NCI-H187 treated with DMSO at 0.1 percent for 48 hours (cell line): ENCODE data around the gene CDS1.
"Not testable (repeated sequence)": the region's sequence is repeated elsewhere in the genome, so short reads cannot be mapped to it uniquely, and the experiment has no call there.

Source experiments
- DNase-seq: peaks from one replicate; lab custom pipeline; 2025; lab: John Stamatoyannopoulos, UW

Gene CDS1

GRCh38 chr4:84582988-84583875 lies at the start of gene CDS1:
TSS of gene CDS1 (plus strand) at chr4:84583127. CDS start at chr4:84583402, 275 bp downstream.
- DNase-seq, result peak; percentile 75

DNA sequence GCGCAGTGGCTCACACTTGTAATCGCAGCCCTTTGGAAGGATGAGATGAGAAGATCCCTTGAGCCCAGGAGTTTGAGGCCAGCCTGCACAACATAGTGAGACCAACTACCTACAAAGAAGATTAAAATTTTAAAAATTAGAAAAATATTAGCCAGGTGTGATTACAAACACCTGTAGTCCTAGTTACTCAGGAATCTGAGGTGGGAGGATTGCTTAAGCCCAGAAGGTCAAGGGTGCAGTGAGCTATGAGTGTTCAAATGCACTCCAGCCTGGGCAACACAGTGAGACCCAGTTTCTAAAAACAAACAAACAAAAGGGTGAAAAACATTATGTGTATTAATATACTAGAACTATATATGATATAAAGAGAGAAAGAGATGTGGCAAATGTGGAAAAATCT lies 47.0 kb upstream of the CDS1 start:
- DNase-seq, result no peak

DNA sequence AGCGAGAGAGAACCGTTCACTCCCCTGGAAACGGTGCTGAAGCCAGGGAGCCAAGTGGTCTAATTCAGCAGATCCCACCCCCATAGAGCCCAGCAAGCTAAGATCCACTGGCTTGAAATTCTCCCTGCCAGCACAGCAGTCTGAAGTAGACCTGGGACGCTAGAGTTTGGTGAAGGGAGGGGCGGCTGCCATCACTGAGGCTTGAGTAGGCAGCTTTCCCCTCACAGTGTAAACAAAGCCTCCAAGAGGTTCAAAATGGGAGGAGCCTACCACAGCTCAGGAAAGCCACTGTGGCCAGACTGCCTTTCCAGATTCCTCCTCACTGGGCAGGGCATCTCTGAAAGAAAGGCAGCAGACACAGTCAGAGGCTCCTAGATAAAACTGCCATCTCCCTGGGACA lies 37.8 kb upstream of the CDS1 start:
- DNase-seq, result no peak

DNA sequence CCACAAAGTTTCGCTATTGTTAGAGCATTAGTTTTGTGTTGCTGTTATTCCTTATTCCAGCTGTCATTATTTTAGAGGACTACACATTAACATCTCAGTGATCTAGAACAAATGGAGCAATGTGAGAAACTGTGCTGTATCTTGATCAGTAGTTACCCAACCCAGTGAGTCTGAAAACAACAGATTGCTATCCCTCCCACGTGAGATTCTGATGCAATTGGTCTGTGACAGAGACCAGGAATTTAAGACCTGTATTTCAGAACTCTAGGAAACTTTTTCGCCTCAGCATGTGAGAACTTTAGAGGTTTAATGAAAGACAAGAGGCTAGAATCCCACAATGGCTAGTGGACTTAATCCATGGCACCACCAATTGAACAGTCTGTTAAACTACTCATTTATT lies 35.7 kb upstream of the CDS1 start:
- DNase-seq, result no peak

DNA sequence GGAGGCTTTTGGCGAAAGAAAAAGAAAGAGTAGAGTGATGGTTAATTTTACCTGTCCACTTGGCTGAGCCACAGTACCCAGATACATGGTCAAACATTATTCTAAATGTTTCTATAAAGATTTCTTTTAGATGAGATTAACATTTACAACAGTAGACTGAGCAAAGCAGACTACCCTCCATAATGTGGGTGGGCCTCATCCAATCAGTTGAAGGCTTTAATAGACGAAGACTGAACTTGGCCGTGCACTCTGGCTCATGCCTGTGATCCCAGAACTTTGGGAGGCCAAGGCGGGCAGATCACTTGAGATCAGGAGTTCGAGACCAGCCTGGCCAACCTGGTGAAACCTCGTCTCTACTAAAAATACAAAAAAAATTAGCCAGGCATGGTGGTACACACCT lies 33.7 kb upstream of the CDS1 start:
- DNase-seq, result not testable (repeated sequence)

- DNase-seq, result no peak
Observed at GRCh38 chr4:84562156-84562555, 20.8 kb upstream of the CDS1 start.

DNA sequence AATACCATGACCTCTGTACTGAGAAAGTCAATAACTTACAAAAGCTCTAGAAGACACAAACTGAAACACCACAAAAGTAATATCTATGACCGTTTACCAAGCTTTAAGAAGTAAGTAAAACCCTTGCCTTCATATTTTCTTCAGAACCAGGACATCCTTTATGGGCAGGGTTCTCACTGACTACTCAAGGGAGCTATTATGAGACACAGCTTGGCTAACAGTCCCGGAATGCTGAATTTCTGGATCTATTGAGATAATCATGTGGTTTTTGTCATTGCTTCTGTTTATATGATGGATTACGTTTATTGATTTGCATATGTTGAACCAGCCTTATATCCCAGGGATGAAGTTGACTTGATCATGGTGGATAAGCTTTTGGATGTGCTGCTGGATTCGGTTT lies 19.9 kb upstream of the CDS1 start:
- no peak for DNase-seq

- DNase-seq, result no peak
Observed at GRCh38 chr4:84565951-84566350, 17.0 kb upstream of the CDS1 start.

GRCh38 chr4:84568496-84568895 lies 14.4 kb upstream of the CDS1 start:
- DNase-seq, result no peak

GRCh38 chr4:84569009-84569408 lies 13.9 kb upstream of the CDS1 start:
- DNase-seq, result no peak

DNA sequence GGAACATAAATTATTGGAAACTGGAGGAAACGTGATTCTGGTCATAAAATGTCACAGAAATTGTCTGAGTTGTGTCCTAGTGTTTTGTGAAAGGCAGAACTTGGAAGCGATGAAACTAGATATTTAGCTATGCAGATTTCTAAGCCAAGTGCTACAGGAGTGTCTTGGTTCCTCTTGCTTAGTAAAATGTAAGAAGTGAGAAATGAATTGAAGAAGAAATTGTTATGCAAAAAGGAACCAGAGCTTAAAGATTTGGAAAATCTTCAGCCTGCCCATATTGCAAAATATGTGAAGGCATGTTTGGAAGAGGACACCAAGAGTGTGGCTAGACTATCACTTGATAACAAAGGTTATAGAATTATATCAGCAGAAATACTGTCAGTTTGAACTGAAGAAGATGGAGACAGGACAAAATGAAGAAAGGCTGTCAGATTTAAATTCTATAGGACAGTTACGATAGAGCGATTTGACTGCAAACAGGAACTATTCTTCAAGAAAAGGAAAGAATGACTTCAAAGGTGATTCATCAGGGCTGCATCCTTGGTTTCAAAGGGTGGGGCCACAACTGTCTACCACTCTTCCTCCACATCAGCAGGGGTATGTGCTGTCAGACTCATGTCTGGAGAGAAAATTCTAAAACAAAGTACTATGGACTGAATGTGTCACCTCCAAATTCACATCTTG lies 9.4 kb upstream of the CDS1 start:
- DNase-seq, result no peak

DNA sequence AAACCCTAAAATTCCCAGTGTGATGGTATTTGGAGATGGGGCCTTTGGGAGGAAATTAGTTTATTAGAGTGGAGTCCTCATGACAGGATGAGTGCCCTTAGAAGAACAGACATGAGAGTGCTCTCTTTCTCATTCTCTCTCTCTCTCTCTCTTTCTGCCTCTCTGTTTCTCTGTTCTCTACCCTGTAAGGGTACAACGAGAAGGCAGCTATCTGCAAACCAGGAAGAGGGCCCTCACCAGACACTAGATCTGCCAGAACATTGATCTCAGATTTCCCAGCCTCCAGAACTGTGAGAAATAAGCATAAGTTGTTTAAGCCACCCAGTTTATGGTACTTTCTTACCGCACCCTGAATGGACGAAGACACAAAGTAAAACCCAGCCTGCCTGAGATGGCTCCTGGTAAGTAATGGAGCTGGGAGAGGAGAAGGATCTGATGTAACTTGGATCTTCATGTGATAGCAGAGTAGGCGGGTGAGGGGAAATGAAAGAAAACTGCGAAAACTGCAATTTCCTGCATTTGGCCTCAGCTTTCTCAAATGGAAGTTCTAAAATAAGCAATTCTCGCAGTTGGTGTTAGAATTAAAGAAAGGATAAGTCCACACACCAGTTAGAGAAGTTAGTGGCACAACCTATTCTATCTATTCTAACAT lies 8.7 kb upstream of the CDS1 start:
- DNase-seq, result no peak

GRCh38 chr4:84578540-84579402 lies 4.2 kb upstream of the CDS1 start:
- DNase-seq, result no peak

DNA sequence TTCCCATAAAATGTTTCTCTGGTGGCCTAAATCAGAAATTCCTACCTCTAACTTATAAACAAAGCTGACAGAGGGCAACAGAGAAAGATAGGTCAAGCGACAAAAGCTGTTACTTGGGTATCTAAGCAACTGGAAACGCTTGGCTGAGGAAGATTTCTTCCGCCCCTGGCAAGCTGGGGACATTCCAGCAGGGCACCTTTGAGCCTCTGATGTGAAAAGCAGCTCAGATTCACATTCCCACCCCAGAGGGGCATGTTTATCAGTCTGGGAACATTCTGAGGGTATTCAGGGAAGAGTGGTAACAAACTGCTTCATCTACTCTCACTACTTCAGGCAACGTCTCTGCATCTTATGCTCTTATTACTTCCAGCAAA lies 3.5 kb upstream of the CDS1 start:
- no peak for DNase-seq

GRCh38 chr4:84582302-84582987 lies 482 bp upstream of the CDS1 start:
- peak; percentile 81 for DNase-seq

GRCh38 chr4:84583876-84584380 lies 1.0 kb downstream of the CDS1 start:
- no peak for DNase-seq

DNA sequence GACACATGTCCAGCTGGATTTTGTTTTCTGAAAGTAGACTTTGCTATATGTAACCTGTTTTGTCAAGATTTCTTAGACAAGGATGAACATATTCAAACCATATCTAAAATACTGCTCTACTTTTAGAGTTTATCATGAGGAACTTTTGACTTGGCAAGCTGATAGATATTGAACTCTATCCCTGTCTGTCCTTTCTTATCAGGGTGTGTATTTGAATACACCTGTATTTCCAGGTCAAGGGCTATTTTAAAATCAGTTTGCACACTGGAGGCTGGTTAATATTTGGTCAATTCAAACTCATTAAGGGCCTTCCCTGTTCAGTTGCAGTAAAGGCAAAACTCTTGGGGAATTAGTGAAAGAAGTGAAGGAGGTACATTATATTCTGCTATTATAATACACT lies 2.3 kb downstream of the CDS1 start:
- no peak for DNase-seq

DNA sequence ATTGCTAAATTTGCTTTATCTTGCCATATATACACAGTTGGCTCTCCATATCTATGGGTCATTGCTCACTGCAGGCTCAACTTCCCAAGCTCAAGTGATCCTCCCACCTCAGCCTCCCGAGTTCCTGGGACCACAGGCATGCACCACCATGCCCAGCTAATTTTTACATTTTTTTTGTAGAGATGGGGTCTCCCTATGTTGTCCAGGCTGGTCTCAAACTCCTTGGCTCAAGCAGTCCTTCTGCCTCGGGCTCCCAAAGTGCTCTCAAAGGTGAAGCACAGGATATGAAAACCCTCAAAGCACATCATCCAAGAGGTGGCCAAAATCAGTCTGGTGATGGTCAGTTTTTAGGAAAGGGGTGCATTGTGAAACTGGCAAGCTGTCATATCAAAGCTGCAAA lies 11.8 kb downstream of the CDS1 start:
- no peak for DNase-seq

DNA sequence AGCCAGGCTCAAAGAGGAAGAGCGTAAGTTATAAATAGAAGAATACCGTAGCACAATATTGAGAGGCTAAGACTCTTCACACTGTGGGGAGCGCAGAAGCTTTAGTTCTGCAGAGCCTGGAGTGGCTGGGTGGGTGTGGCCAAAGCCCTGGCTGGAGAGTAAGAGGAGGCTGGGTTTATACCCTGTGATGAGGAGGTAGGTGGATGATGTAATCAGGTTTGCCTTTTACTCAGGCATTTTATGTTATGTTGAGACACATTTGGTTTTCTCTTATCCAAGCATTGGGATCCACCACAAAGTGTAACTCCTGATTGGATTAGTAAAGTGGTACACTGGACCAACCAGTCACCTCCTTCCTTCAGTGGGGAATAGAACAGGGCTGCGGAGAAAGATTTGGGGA lies 13.9 kb downstream of the CDS1 start:
- peak; percentile 6 for DNase-seq

DNA sequence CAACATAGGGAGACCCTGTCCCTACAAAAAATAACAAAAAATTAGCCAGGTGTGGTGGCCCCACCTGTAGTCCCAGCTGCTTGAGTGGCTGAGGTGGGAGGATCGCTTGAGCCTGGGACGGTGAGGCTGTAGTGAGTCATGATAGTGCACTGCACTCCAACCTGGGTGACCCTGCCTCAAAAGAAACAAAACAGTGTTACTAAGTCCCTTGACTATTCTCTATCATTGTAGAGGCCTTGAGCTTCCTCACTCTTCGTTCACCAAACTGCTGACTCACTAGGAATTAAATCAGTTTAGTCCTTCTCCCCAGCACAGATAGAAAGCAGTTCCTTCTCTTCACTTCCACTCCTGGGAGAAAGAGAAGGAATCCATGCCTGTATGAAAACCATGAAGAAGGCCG lies 14.5 kb downstream of the CDS1 start:
- no peak for DNase-seq

- no peak for DNase-seq
Observed at GRCh38 chr4:84606645-84607044, 23.7 kb downstream of the CDS1 start.
